ENCODE data around the gene PHF20.
"Not testable (repeated sequence)": the region's sequence is repeated elsewhere in the genome, so short reads cannot be mapped to it uniquely, and the experiment has no call there.

DNA sequence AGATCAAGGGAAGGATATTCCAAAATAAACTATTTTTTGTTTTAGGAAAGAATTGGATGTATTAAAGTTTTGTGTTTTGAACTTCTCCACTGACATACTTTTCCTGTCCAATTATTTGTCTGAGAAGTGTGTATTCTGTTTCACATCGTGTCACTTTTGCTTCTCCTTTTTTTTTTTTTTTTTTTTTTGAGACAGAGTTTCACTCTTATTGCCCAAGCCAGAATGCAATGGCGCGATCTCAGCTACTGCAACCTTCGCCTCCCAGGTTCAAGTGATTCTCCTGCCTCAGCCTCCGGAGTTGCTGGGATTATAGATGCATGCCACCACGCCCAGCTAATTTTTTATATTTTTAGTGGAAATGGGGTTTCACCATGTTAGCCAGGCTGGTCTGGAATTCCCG is 123.7 kb downstream of the PHF20 start:
- not testable (repeated sequence) for TF ChIP-seq EZH2 (IDR thresholded peaks at IDR 0.05; ENCODE audit: low read length, unreplicated experiment)
- TF ChIP-seq, protein P1, sequence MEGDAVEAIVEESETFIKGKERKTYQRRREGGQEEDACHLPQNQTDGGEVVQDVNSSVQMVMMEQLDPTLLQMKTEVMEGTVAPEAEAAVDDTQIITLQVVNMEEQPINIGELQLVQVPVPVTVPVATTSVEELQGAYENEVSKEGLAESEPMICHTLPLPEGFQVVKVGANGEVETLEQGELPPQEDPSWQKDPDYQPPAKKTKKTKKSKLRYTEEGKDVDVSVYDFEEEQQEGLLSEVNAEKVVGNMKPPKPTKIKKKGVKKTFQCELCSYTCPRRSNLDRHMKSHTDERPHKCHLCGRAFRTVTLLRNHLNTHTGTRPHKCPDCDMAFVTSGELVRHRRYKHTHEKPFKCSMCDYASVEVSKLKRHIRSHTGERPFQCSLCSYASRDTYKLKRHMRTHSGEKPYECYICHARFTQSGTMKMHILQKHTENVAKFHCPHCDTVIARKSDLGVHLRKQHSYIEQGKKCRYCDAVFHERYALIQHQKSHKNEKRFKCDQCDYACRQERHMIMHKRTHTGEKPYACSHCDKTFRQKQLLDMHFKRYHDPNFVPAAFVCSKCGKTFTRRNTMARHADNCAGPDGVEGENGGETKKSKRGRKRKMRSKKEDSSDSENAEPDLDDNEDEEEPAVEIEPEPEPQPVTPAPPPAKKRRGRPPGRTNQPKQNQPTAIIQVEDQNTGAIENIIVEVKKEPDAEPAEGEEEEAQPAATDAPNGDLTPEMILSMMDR (conservative IDR thresholded peaks at IDR 0.05; ENCODE audit: low read depth, low read length) = not testable (repeated sequence)
